Right forelimb (tissue), 1 donor: ENCODE measurements around the gene TNK1.

Experiments
- DNase-seq: peaks from one replicate; pipeline ENCODE4 v3.0.0-alpha.2; 2018

Gene TNK1

GRCh38 chr17:7413346-7413985 is 32.6 kb downstream of the TNK1 start:
- DNase-seq, result no peak

- DNase-seq, result no peak
These were observed 33.9 kb downstream of the TNK1 start for GRCh38 chr17:7414837-7415236.

- no peak for DNase-seq
These were observed 34.9 kb downstream of the TNK1 start for GRCh38 chr17:7415784-7416183.

GRCh38 chr17:7416323-7416722 is 35.4 kb downstream of the TNK1 start:
- DNase-seq, result no peak

- no peak for DNase-seq
These were observed 36.3 kb downstream of the TNK1 start for GRCh38 chr17:7417056-7417655.

- no peak for DNase-seq
These were observed 37.7 kb downstream of the TNK1 start for GRCh38 chr17:7418472-7419152.

- DNase-seq, result no peak
These were observed 39.1 kb downstream of the TNK1 start, which contains the start of gene SPEM1 for GRCh38 chr17:7419819-7420610. SPEM1 (plus strand) TSS chr17:7420324; CDS start chr17:7420385, 61 bp downstream.

GRCh38 chr17:7421186-7421585 is 40.3 kb downstream of the TNK1 start:
- no peak for DNase-seq

GRCh38 chr17:7423679-7424078 is 42.8 kb downstream of the TNK1 start:
- DNase-seq, result no peak

GRCh38 chr17:7425316-7425715 is 44.4 kb downstream of the TNK1 start, which contains the start of gene SPEM2:
SPEM2 (plus strand) TSS chr17:7425616; CDS start chr17:7425689, 73 bp downstream.
- no peak for DNase-seq

GRCh38 chr17:7425756-7426155 is 44.9 kb downstream of the TNK1 start:
- DNase-seq, result no peak

GRCh38 chr17:7426203-7426863 is 45.4 kb downstream of the TNK1 start:
- DNase-seq, result no peak

- DNase-seq, result no peak
These were observed 46.1 kb downstream of the TNK1 start for GRCh38 chr17:7426896-7427489.

GRCh38 chr17:7427549-7427948 is 46.7 kb downstream of the TNK1 start:
- DNase-seq, result no peak

- DNase-seq, result no peak
These were observed 47.7 kb downstream of the TNK1 start, which contains the start of gene SPEM3 for GRCh38 chr17:7428557-7428956. SPEM3 (plus strand) TSS chr17:7428857; CDS start chr17:7428903, 46 bp downstream.

- no peak for DNase-seq
These were observed 48.8 kb downstream of the TNK1 start for GRCh38 chr17:7429722-7430121.

- DNase-seq, result no peak
These were observed 50.3 kb downstream of the TNK1 start for GRCh38 chr17:7431231-7431630.

- no peak for DNase-seq
These were observed 51.4 kb downstream of the TNK1 start for GRCh38 chr17:7432296-7432695.

GRCh38 chr17:7435676-7436555 is 55.0 kb downstream of the TNK1 start:
- DNase-seq, result no peak

- DNase-seq, result peak; percentile 78
These were observed 55.9 kb downstream of the TNK1 start for GRCh38 chr17:7436556-7437368.
